OCI-LY1 (cell line): ENCODE results near the gene RAF1.

Experiments used
- H2AFZ ChIP-seq: fragments of 200-600 bp; sonication (generic), shearing (Covaris generic); 2 replicates; pipeline ENCODE4 v1.6.0; 2014; ENCODE audit warnings: antibody characterized with exemption, mild to moderate bottlenecking, low read length
- H3F3A ChIP-seq: fragments of 200-600 bp; sonication (generic), shearing (Covaris generic); 2 replicates; pipeline ENCODE4 v1.6.0; 2014; ENCODE audit warnings: mild to moderate bottlenecking, antibody characterized with exemption, low read length, moderate library complexity; ENCODE audit not compliant: insufficient read depth
- H3K27ac ChIP-seq: fragments of 200-600 bp; sonication (generic); 2 replicates; pipeline ENCODE4 v1.5.1; 2014; ENCODE audit warnings: low read length, mixed run types, mild to moderate bottlenecking, low read depth; ENCODE audit not compliant: poor library complexity, severe bottlenecking
- H3K27me3 ChIP-seq: fragments of 200-600 bp; sonication (generic); 2 replicates; pipeline ENCODE4 v1.6.0; 2014; ENCODE audit warnings: antibody characterized with exemption, mild to moderate bottlenecking, low read length, moderate library complexity; ENCODE audit not compliant: insufficient read depth
- H3K36me3 ChIP-seq: fragments of 200-600 bp; sonication (generic); 2 replicates; pipeline ENCODE4 v1.6.1; 2014; ENCODE audit warnings: mild to moderate bottlenecking, antibody characterized with exemption, low read length, moderate library complexity, mixed read lengths; ENCODE audit not compliant: insufficient read depth
- H3K4me1 ChIP-seq: fragments of 200-600 bp; sonication (generic); 2 replicates; pipeline ENCODE4 v1.5.1; 2014; ENCODE audit warnings: mild to moderate bottlenecking, low read length, moderate library complexity; ENCODE audit not compliant: insufficient read depth, severe bottlenecking
- H3K4me2 ChIP-seq: fragments of 200-600 bp; sonication (generic), shearing (Covaris generic); 2 replicates; pipeline ENCODE4 v1.6.1; 2014; ENCODE audit warnings: low read length
- H3K4me3 ChIP-seq: fragments of 200-600 bp; sonication (generic); 2 replicates; pipeline ENCODE4 v1.5.1; 2014; ENCODE audit warnings: low read length, low read depth, mild to moderate bottlenecking, mixed read lengths; ENCODE audit not compliant: poor library complexity, severe bottlenecking
- H3K79me2 ChIP-seq: fragments of 200-600 bp; shearing (Covaris generic); 2 replicates; pipeline ENCODE4 v1.6.1; 2016; ENCODE audit warnings: mixed run types, low read length, mixed read lengths; ENCODE audit not compliant: insufficient read depth
- H3K9ac ChIP-seq: fragments of 200-600 bp; sonication (generic), shearing (Covaris generic); 2 replicates; pipeline ENCODE4 v1.6.1; 2014; ENCODE audit warnings: mild to moderate bottlenecking, low read length, mixed read lengths
- H3K9me2 ChIP-seq: fragments of 200-600 bp; sonication (generic), shearing (Covaris generic); 2 replicates; pipeline ENCODE4 v1.6.1; 2014; ENCODE audit warnings: low read depth, mild to moderate bottlenecking, low read length, mixed read lengths
- H3K9me3 ChIP-seq: fragments of 200-600 bp; shearing (Covaris generic); 2 replicates; pipeline ENCODE4 v1.6.1; 2014; ENCODE audit warnings: low read length, mixed read lengths
- H4K20me1 ChIP-seq: fragments of 200-600 bp; sonication (generic), shearing (Covaris generic); 2 replicates; pipeline ENCODE4 v1.6.0; 2016; ENCODE audit warnings: mild to moderate bottlenecking, low read length; ENCODE audit not compliant: insufficient read depth
- CTCF ChIP-seq: fragments of 200-600 bp; sonication (generic), shearing (Covaris generic); IDR thresholded peaks from 2 replicates; pipeline ENCODE4 v1.5.1; 2017; ENCODE audit warnings: mild to moderate bottlenecking, antibody characterized with exemption, low read length, moderate library complexity, mixed read lengths
- EZH2 ChIP-seq: fragments of 200-600 bp; sonication (generic), shearing (Covaris generic); IDR thresholded peaks from 2 replicates; pipeline ENCODE4 v1.8.0; 2017; ENCODE audit warnings: borderline replicate concordance, mixed run types, mild to moderate bottlenecking, antibody characterized with exemption, low read length, moderate library complexity, mixed read lengths

The RAF1 gene

GRCh38 chr3:12591456-12591855, 72.5 kb downstream of the RAF1 start:
- H3K9ac ChIP-seq, result no peak overlapping the region
- H3K36me3 ChIP-seq, result peaks cover 87% of the 10 kb centered on the region

GRCh38 chr3:12590096-12590495, 73.8 kb downstream of the RAF1 start:
- no peaks in the 10 kb centered on the region for H3K4me1 ChIP-seq
- peaks cover 90% of the 10 kb centered on the region for H3K36me3 ChIP-seq
- H3K27me3 ChIP-seq, result no peaks in the 10 kb centered on the region

More at GRCh38 chr3:12591456-12591855, 72.5 kb downstream of the RAF1 start:
- no peaks in the 10 kb centered on the region for H3K79me2 ChIP-seq
- no peaks in the 10 kb centered on the region for H3K27me3 ChIP-seq
- TF ChIP-seq EZH2, result no peak
- TF ChIP-seq CTCF, result no peak
- no peaks in the 10 kb centered on the region for H3K4me1 ChIP-seq
- no peak overlapping the region for H3K27ac ChIP-seq
- no peaks in the 10 kb centered on the region for H4K20me1 ChIP-seq
- H3K4me3 ChIP-seq, result no peak overlapping the region
- no peak overlapping the region for H2AFZ ChIP-seq
- no peaks in the 10 kb centered on the region for H3F3A ChIP-seq
- H3K9me2 ChIP-seq, result no peaks in the 10 kb centered on the region
- no peaks in the 10 kb centered on the region for H3K9me3 ChIP-seq
- H3K4me2 ChIP-seq, result no peak overlapping the region

GRCh38 chr3:12588039-12589009, 75.6 kb downstream of the RAF1 start:
- TF ChIP-seq CTCF, result no peak
- TF ChIP-seq EZH2, result no peak
- H2AFZ ChIP-seq, result no peak overlapping the region
- H3K9me2 ChIP-seq, result no peaks in the 10 kb centered on the region
- H3K27ac ChIP-seq, result no peak overlapping the region
- H3K4me1 ChIP-seq, result no peaks in the 10 kb centered on the region
- H3K27me3 ChIP-seq, result no peaks in the 10 kb centered on the region
- no peak overlapping the region for H3K4me3 ChIP-seq
- no peaks in the 10 kb centered on the region for H4K20me1 ChIP-seq
- H3K36me3 ChIP-seq, result peaks cover 89% of the 10 kb centered on the region
- no peak overlapping the region for H3K4me2 ChIP-seq
- no peak overlapping the region for H3K9ac ChIP-seq
- no peaks in the 10 kb centered on the region for H3K79me2 ChIP-seq
- H3K9me3 ChIP-seq, result no peaks in the 10 kb centered on the region
- no peaks in the 10 kb centered on the region for H3F3A ChIP-seq

More at GRCh38 chr3:12590096-12590495, 73.8 kb downstream of the RAF1 start:
- H3K79me2 ChIP-seq, result no peaks in the 10 kb centered on the region
- no peak overlapping the region for H3K27ac ChIP-seq
- no peaks in the 10 kb centered on the region for H3K9me2 ChIP-seq
- no peaks in the 10 kb centered on the region for H3F3A ChIP-seq
- no peaks in the 10 kb centered on the region for H3K9me3 ChIP-seq
- no peak overlapping the region for H3K9ac ChIP-seq
- H3K4me2 ChIP-seq, result no peak overlapping the region
- no peaks in the 10 kb centered on the region for H4K20me1 ChIP-seq
- no peak overlapping the region for H2AFZ ChIP-seq
- H3K4me3 ChIP-seq, result no peak overlapping the region
- no peak for TF ChIP-seq CTCF
- TF ChIP-seq EZH2, result no peak
